Fibroblast of mammary gland (primary cell): Measurements from ENCODE around the gene CELA1.

ENCODE experiments used
- DNase-seq: peaks from one replicate; pipeline ENCODE4 v3.0.0-alpha.2; 2010; ENCODE audit warnings: low read depth
- H3K4me3 ChIP-seq: 2 replicates; pipeline ENCODE4 v1.5.1; 2011; ENCODE audit warnings: low read depth, mild to moderate bottlenecking, low read length, moderate library complexity; ENCODE audit not compliant: control insufficient read depth
- CTCF ChIP-seq: conservative IDR thresholded peaks from 2 replicates; pipeline ENCODE4 v1.5.1; 2011; ENCODE audit warnings: low read depth, low read length, inconsistent platforms; ENCODE audit not compliant: control insufficient read depth, insufficient read depth

CELA1 gene

GRCh38 chr12:51360315-51360714 lies 13.8 kb upstream of the CELA1 start:
- DNase-seq, result no peak
- TF ChIP-seq CTCF, result no peak
- H3K4me3 ChIP-seq, result no peak overlapping the region

GRCh38 chr12:51359851-51360250 lies 13.4 kb upstream of the CELA1 start:
- TF ChIP-seq CTCF, result no peak
- no peak for DNase-seq
- H3K4me3 ChIP-seq, result no peak overlapping the region

GRCh38 chr12:51358496-51358895 lies 12.0 kb upstream of the CELA1 start:
- H3K4me3 ChIP-seq, result no peak overlapping the region
- no peak for TF ChIP-seq CTCF
- DNase-seq, result no peak

- no peak for DNase-seq
- H3K4me3 ChIP-seq, result no peak overlapping the region
- TF ChIP-seq CTCF, result no peak
Observed at GRCh38 chr12:51357374-51358047, 11.0 kb upstream of the CELA1 start.

GRCh38 chr12:51351913-51352532 lies 5.5 kb upstream of the CELA1 start:
- no peak overlapping the region for H3K4me3 ChIP-seq
- peak; percentile 69 for DNase-seq
- peak; percentile 83 for TF ChIP-seq CTCF

GRCh38 chr12:51349026-51349425 lies 2.5 kb upstream of the CELA1 start:
- no peak for TF ChIP-seq CTCF
- DNase-seq, result no peak
- H3K4me3 ChIP-seq, result no peak overlapping the region
